Subcutaneous adipose tissue (tissue), 4 donors: ENCODE measurements around the gene FASTK. TPM values are rescaled to one million over a fixed set of nuclear protein-coding genes. Genes with fewer than 3 reads are reported as not detected.

Experiments used
- CTCF ChIP-seq: fragments of 450-650 bp; IDR thresholded peaks from one replicate; pipeline ENCODE4 v1.5.1; 2016; ENCODE audit warnings: low read depth, mild to moderate bottlenecking, control low read depth, antibody characterized with exemption, moderate library complexity
- total RNA-seq, 4 donors: library from RNA; depleted of rRNA; stranded (reverse); fragments of >200 nt; gene quantifications; one replicate each; pipeline ENCODE4 v1.1.0, GENCODE V29; 2016

The FASTK gene
- total RNA-seq, 4 donors from 2014 or later = 36.8 to 88.9 (median 44.0) TPM

GRCh38 chr7:151101621-151102396, 21.2 kb upstream of the FASTK start:
- TF ChIP-seq CTCF = no peak

- TF ChIP-seq CTCF = no peak
These were observed 20.3 kb upstream of the FASTK start for GRCh38 chr7:151100921-151101320.

GRCh38 chr7:151099486-151100211, 19.0 kb upstream of the FASTK start:
- no peak for TF ChIP-seq CTCF

- TF ChIP-seq CTCF = no peak
These were observed 15.3 kb upstream of the FASTK start for GRCh38 chr7:151095828-151096475.

- TF ChIP-seq CTCF = no peak
These were observed 14.7 kb upstream of the FASTK start for GRCh38 chr7:151095123-151095797.

GRCh38 chr7:151094675-151095074, 14.1 kb upstream of the FASTK start:
- TF ChIP-seq CTCF = no peak
